SU-DHL-6 (cell line): ENCODE data around the gene FRMPD4.

Experiments used
- H2AFZ ChIP-seq: fragments of 200-600 bp; sonication (generic); 2 replicates; pipeline ENCODE4 v1.6.1; 2014; ENCODE audit warnings: low read depth, mild to moderate bottlenecking, moderate library complexity, mixed read lengths, antibody characterized with exemption, low read length; ENCODE audit not compliant: severe bottlenecking
- H3F3A ChIP-seq: fragments of 200-600 bp; shearing (Covaris generic); 2 replicates; pipeline ENCODE4 v1.6.0; 2016; ENCODE audit warnings: antibody characterized with exemption, mild to moderate bottlenecking; ENCODE audit not compliant: insufficient read depth
- H3K27ac ChIP-seq: fragments of 200-600 bp; sonication (generic); 2 replicates; pipeline ENCODE4 v1.5.1; 2016; ENCODE audit warnings: low read depth, mild to moderate bottlenecking, low read length, moderate library complexity, mixed read lengths
- H3K27me3 ChIP-seq: fragments of 200-600 bp; sonication (generic), shearing (Covaris generic); 2 replicates; pipeline ENCODE4 v1.6.0; 2014; ENCODE audit warnings: mild to moderate bottlenecking, low read length
- H3K36me3 ChIP-seq: fragments of 200-600 bp; sonication (generic); 2 replicates; pipeline ENCODE4 v1.6.1; 2014; ENCODE audit warnings: mild to moderate bottlenecking, low read length, mixed read lengths
- H3K4me2 ChIP-seq: fragments of 300-600, 200-600 bp; shearing (Covaris generic), sonication (generic); 2 replicates; pipeline ENCODE4 v1.6.0; 2014; ENCODE audit warnings: low read length, low read depth, mild to moderate bottlenecking; ENCODE audit not compliant: poor library complexity, severe bottlenecking
- H3K4me3 ChIP-seq: fragments of 200-600 bp; sonication (generic); 2 replicates; pipeline ENCODE4 v1.5.1; 2014; ENCODE audit warnings: antibody characterized with exemption, low read length, mild to moderate bottlenecking, mixed read lengths; ENCODE audit not compliant: insufficient read depth, poor library complexity, severe bottlenecking
- H3K79me2 ChIP-seq: fragments of 200-600 bp; sonication (generic); 2 replicates; pipeline ENCODE4 v1.6.1; 2014; ENCODE audit warnings: mild to moderate bottlenecking, low read length, moderate library complexity; ENCODE audit not compliant: insufficient read depth
- H3K9ac ChIP-seq: fragments of 200-600 bp; sonication (generic); 2 replicates; pipeline ENCODE4 v1.7.0; 2014; ENCODE audit warnings: mild to moderate bottlenecking, low read length
- H3K9me2 ChIP-seq: fragments of 200-600 bp; sonication (generic); replicated peaks from 2 replicates; pipeline ENCODE4 v1.6.1; 2014; ENCODE audit warnings: low read length; ENCODE audit not compliant: insufficient read depth
- H3K9me3 ChIP-seq: fragments of 200-600 bp; sonication (generic); 2 replicates; pipeline ENCODE4 v1.6.1; 2014; ENCODE audit warnings: low read length, mixed read lengths; ENCODE audit not compliant: insufficient read depth
- H4K20me1 ChIP-seq: fragments of 200-600 bp; sonication (generic); 2 replicates; pipeline ENCODE4 v1.6.1; 2014; ENCODE audit warnings: low read depth, mild to moderate bottlenecking, antibody characterized with exemption, low read length, moderate library complexity, mixed read lengths
- CTCF ChIP-seq: fragments of 200-600 bp; sonication (generic); IDR thresholded peaks from one replicate; pipeline ENCODE4 v1.5.1; 2017; ENCODE audit warnings: antibody characterized with exemption, mild to moderate bottlenecking, low read length, moderate library complexity; ENCODE audit not compliant: insufficient read depth, poor library complexity, severe bottlenecking
- EZH2phosphoT487 ChIP-seq: fragments of 200-600 bp; sonication (generic), shearing (Covaris generic); conservative IDR thresholded peaks from 2 replicates; pipeline ENCODE4 v1.6.1; 2018; ENCODE audit warnings: mild to moderate bottlenecking, antibody characterized with exemption, low read length, moderate library complexity, mixed read lengths

FRMPD4 gene

GRCh38 chrX:12396584-12396983 lies 258.3 kb downstream of the FRMPD4 start:
- no peaks in the 10 kb centered on the region for H3K79me2 ChIP-seq
- no peak overlapping the region for H3K4me3 ChIP-seq
- H3K9me2 ChIP-seq = no peaks in the 10 kb centered on the region
- no peaks in the 10 kb centered on the region for H3K36me3 ChIP-seq
- H4K20me1 ChIP-seq = no peaks in the 10 kb centered on the region
- H3K27me3 ChIP-seq = no peaks in the 10 kb centered on the region
- TF ChIP-seq EZH2phosphoT487 = no peak
- no peak for TF ChIP-seq CTCF
- H3K4me2 ChIP-seq = no peak overlapping the region
- H2AFZ ChIP-seq = no peak overlapping the region
- H3K27ac ChIP-seq = no peak overlapping the region
- no peaks in the 10 kb centered on the region for H3K9me3 ChIP-seq
- no peaks in the 10 kb centered on the region for H3F3A ChIP-seq
- no peak overlapping the region for H3K9ac ChIP-seq

- H2AFZ ChIP-seq = no peak overlapping the region
- no peaks in the 10 kb centered on the region for H3K9me2 ChIP-seq
- no peaks in the 10 kb centered on the region for H3F3A ChIP-seq
- no peak overlapping the region for H3K4me2 ChIP-seq
- no peak overlapping the region for H3K4me3 ChIP-seq
- H3K9ac ChIP-seq = no peak overlapping the region
- no peaks in the 10 kb centered on the region for H4K20me1 ChIP-seq
- no peak for TF ChIP-seq CTCF
- no peak for TF ChIP-seq EZH2phosphoT487
- H3K79me2 ChIP-seq = no peaks in the 10 kb centered on the region
- H3K9me3 ChIP-seq = no peaks in the 10 kb centered on the region
- H3K27me3 ChIP-seq = no peaks in the 10 kb centered on the region
- no peak overlapping the region for H3K27ac ChIP-seq
- no peaks in the 10 kb centered on the region for H3K36me3 ChIP-seq
Measured at GRCh38 chrX:12400218-12400617, 261.9 kb downstream of the FRMPD4 start.

- Histone ChIP-seq H2AFZ (no peak overlapping the region), H3K9me3 (no peaks in the 10 kb centered on the region), H3F3A (no peaks in the 10 kb centered on the region), H3K27me3 (no peaks in the 10 kb centered on the region), H4K20me1 (no peaks in the 10 kb centered on the region), H3K79me2 (no peaks in the 10 kb centered on the region), H3K9ac (no peak overlapping the region), H3K27ac (no peak overlapping the region), H3K4me2 (no peak overlapping the region), H3K9me2 (no peaks in the 10 kb centered on the region), H3K36me3 (no peaks in the 10 kb centered on the region), H3K4me3 (no peak overlapping the region)
- TF ChIP-seq EZH2phosphoT487 (no peak), CTCF (no peak)
Measured at GRCh38 chrX:12401252-12401651, 263.0 kb downstream of the FRMPD4 start.
